HEK293T (cell line): ENCODE measurements around the gene PCGF2.

Source experiments
- CTCF ChIA-PET: fragments of 350-600 bp; formaldehyde crosslinking; extraction: SDS; loops from one replicate; lab custom pipeline; 2021; ENCODE audit warnings: antibody characterized with exemption, inconsistent platforms; lab: Yijun Ruan, JAX
- POLR2A ChIA-PET: fragments of 350-600 bp; formaldehyde crosslinking; extraction: SDS; loops from one replicate; lab custom pipeline; 2020; ENCODE audit warnings: antibody characterized with exemption, inconsistent platforms; lab: Yijun Ruan, JAX
- DNase-seq: peaks from one replicate; pipeline ENCODE4 v3.0.0; 2012; ENCODE audit warnings: mixed read lengths; ENCODE audit errors: extremely low spot score
- ARNT ChIP-seq: fragments of 450-650 bp; IDR thresholded peaks from 2 replicates; pipeline ENCODE4 v1.6.1; 2017; ENCODE audit warnings: mild to moderate bottlenecking
- BHLHE40 ChIP-seq: fragments of 450-650 bp; IDR thresholded peaks from 2 replicates; pipeline ENCODE4 v1.6.1; 2016; ENCODE audit warnings: mild to moderate bottlenecking, moderate library complexity, borderline replicate concordance
- CTBP1 ChIP-seq: fragments of 450-650 bp; IDR thresholded peaks from 2 replicates; pipeline ENCODE4 v1.6.1; 2016; ENCODE audit warnings: borderline replicate concordance
- ELF4 ChIP-seq: fragments of 450-650 bp; IDR thresholded peaks from 2 replicates; pipeline ENCODE4 v1.6.1; 2017; ENCODE audit warnings: antibody characterized with exemption
- FOXA1 ChIP-seq: fragments of 450-650 bp; IDR thresholded peaks from 2 replicates; pipeline ENCODE4 v1.6.1; 2016; ENCODE audit warnings: mild to moderate bottlenecking
- FOXK2 ChIP-seq: fragments of 450-650 bp; IDR thresholded peaks from 2 replicates; pipeline ENCODE4 v1.6.1; 2016; ENCODE audit warnings: mild to moderate bottlenecking
- FOXM1 ChIP-seq: fragments of 450-650 bp; IDR thresholded peaks from 2 replicates; pipeline ENCODE4 v1.6.1; 2017; ENCODE audit warnings: mild to moderate bottlenecking, borderline replicate concordance
- HDGF ChIP-seq: fragments of 450-650 bp; IDR thresholded peaks from 2 replicates; pipeline ENCODE4 v1.6.1; 2017; ENCODE audit warnings: antibody characterized with exemption, borderline replicate concordance
- L3MBTL2 ChIP-seq: fragments of 450-650 bp; conservative IDR thresholded peaks from 2 replicates; pipeline ENCODE4 v1.6.1; 2016; ENCODE audit warnings: mild to moderate bottlenecking
- LEF1 ChIP-seq: fragments of 450-650 bp; IDR thresholded peaks from 2 replicates; pipeline ENCODE4 v1.6.1; 2017; ENCODE audit warnings: mild to moderate bottlenecking, borderline replicate concordance
- NFRKB ChIP-seq: fragments of 450-650 bp; IDR thresholded peaks from 2 replicates; pipeline ENCODE4 v1.6.1; 2016; ENCODE audit warnings: mild to moderate bottlenecking, moderate library complexity
- SP1 ChIP-seq: fragments of 450-650 bp; IDR thresholded peaks from 2 replicates; pipeline ENCODE4 v1.6.1; 2017
- SUZ12 ChIP-seq: fragments of 450-650 bp; IDR thresholded peaks from 2 replicates; pipeline ENCODE4 v1.6.1; 2016; ENCODE audit warnings: mild to moderate bottlenecking
- TARDBP ChIP-seq: fragments of 450-650 bp; IDR thresholded peaks from 2 replicates; pipeline ENCODE4 v1.6.1; 2016
- ZNF384 ChIP-seq: fragments of 450-650 bp; IDR thresholded peaks from 2 replicates; pipeline ENCODE4 v1.6.1; 2016
- TF ChIP-seq, protein P1 (sequence below): fragments of 450-650 bp; IDR thresholded peaks from 2 replicates; pipeline ENCODE4 v1.6.1; 2016

The PCGF2 gene

DNA sequence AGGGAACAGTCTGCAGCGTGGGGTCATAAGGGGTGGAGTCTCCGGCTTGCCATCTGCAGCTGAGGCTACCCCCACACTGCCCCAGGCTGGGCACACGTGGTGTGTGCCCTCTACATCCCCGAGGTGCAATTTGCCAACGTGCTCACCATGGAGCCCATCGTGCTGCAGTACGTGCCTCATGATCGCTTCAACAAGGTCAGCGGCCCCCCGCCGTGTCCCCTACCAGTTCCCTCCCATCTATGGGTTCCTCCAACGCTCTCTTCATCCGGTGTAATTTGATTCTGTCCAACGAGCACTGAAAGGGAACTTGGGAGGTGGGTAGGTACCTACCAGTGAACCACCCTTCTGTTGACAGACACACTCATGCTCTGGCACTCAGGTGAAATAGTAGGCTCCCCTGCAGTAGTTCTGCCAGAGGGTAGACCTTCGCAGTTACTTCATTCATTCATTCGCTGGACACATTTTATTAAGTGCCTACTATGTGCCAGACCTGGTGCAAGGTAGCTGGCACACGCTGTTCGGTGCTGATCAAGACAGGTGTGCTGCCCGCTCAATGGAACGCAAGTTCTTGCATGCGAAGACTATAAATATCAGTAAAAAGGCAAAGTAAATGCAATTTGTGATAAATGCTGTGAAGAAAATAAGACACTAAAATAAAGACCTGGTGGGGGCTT lies 40.3 kb downstream of the PCGF2 start:
- no peak for DNase-seq
- TF ChIP-seq FOXK2, result no peak
- no peak for TF ChIP-seq HDGF
- no peak for TF ChIP-seq NFRKB
- no peak for TF ChIP-seq TARDBP
- no peak for TF ChIP-seq ELF4
- TF ChIP-seq LEF1, result no peak
- no peak for TF ChIP-seq ARNT
- ChIA-PET CTCF (interaction anchor here (1.2 to 1.8 kb wide), 2 partner anchors 27 to 28 kb away, joined by 3 to 9 read pairs; no protein-coding TSS in a partner anchor), POLR2A (interaction anchor here (1.6 to 1.7 kb wide), 2 partner anchors 10 to 23 kb away, joined by 6 read pairs; no protein-coding TSS in a partner anchor)

DNA sequence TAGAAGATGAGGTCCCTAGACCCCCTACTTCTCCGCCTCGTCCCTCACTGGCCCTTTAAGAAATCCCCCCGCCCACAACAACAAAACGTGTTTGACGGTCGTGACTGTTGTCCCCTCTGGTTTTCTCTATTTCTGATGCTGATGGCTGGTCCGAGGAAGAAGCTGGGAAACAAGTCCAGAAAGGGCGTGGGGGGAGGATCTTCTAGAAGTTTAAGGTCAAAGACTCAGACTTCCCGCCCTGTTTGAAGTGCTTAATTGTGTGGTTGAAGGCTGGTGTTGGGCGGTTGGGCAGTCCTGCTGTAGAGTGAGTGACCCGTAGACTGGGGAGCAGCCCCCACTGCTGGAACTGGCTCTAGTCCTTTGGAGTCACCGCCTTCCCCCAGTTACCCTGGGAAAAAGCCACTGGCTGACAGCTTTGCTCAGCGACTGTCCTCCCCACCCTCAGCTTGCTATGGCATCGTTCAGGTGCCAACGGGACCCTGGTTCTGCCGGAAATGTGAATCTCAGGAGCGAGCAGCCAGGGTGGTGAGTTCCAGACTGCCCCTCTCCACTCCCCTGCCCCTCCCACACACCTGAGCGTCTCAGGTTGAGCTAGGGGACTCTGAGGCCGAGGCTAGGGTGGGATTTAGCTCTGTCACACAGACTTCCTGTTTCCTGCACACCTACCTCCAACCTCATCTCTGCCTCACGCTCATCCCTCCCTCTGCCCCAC lies 41.5 kb downstream of the PCGF2 start:
- ChIA-PET CTCF (interaction anchor here (1.2 kb wide), 2 partner anchors 22 to 29 kb away, joined by 3 read pairs; no protein-coding TSS in a partner anchor), POLR2A (interaction anchor here (0.7 to 1.7 kb wide), 11 partner anchors 7 to 163 kb away, joined by 3 to 9 read pairs (median 4); partner anchors contain the start of genes LASP1 and PSMB3)
- DNase-seq, result no peak

DNA sequence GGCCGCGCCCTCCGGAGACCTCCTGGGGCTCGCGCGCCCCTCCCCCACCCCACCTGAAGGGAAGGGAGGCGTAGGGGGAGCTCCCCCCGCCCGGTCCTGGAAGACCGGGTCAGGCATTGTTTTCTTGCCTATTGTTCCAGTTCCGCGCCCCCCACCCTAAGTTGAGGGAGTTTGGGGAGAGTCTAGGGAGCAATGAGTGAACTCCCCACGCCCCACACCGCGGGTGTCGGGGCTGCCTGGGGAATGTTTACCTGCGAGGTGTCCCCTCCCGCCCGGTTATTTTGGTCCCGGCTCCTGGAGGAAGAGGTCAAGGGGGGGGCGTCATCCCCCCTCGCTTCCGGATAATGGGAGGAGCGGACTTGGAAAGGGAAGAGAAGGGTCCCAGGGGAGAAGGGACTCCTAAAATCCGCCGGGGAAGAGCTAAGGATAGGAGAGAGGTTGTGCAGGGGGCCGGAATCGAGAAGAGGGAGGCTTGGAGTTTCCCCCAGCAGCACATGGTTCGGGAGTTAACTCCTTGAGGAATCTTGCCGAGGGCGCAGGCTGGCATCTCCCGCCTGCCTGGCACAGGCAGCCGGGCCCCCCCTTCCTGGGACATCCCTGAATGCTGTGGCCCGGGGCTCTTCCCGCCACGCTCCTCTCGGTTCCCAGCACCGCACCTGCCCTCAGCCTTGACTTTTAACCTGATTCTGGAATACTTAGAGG lies 42.2 kb downstream of the PCGF2 start:
- no peak for DNase-seq
- POLR2A ChIA-PET, result interaction anchor here (0.6 to 2.6 kb wide), 13 partner anchors 8 to 164 kb away, joined by 3 to 12 read pairs (median 6); partner anchors contain the start of genes LASP1 and PSMB3
- CTCF ChIA-PET, result interaction anchor here (0.5 to 1.2 kb wide), 2 partner anchors 23 to 211 kb away, joined by 3 read pairs; no protein-coding TSS in a partner anchor
- TF ChIP-seq BHLHE40, result no peak
- TF ChIP-seq FOXK2, result no peak
- TF ChIP-seq TARDBP, result no peak
- TF ChIP-seq L3MBTL2, result peak; percentile 44; the same call in 1 of the 2 replicates
- no peak for TF ChIP-seq HDGF
- TF ChIP-seq LEF1, result no peak
- TF ChIP-seq ARNT, result no peak
- 0 out of 2 replicates have a peak, but pooled peaks have one; percentile 7 for TF ChIP-seq FOXM1

More for the DNA sequence above, 41.5 kb downstream of the PCGF2 start:
- no peak for TF ChIP-seq BHLHE40

DNA sequence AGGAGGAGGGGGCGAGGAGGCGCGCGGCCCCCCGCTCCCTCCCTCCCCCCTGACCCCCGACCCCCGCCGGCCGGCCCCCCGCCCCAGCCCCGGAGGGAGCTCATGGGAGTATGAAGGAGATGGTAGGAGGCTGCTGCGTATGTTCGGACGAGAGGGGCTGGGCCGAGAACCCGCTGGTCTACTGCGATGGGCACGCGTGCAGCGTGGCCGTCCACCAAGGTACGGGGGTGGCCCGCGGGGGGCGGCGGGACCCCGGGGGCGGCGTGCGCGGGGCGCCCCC lies 42.7 kb downstream of the PCGF2 start:
- DNase-seq, result no peak
- ChIA-PET CTCF (interaction anchor here (0.6 to 1.1 kb wide), 2 partner anchors 29 to 41 kb away, joined by 3 read pairs; no protein-coding TSS in a partner anchor), POLR2A (interaction anchor here (1.0 to 2.8 kb wide), 15 partner anchors 9 to 164 kb away, joined by 3 to 12 read pairs (median 7); partner anchors contain the start of genes EPOP, LASP1 and PSMB3)
- TF ChIP-seq SUZ12, result no peak
- TF ChIP-seq ELF4, result no peak
- no peak for TF ChIP-seq CTBP1
- TF ChIP-seq ARNT, result no peak
- TF ChIP-seq LEF1, result no peak
- TF ChIP-seq FOXA1, result no peak
- TF ChIP-seq ZNF384, result no peak
- TF ChIP-seq TARDBP, result no peak
- no peak for TF ChIP-seq L3MBTL2
- TF ChIP-seq BHLHE40, result no peak
- TF ChIP-seq FOXM1, result no peak
- TF ChIP-seq SP1, result no peak

DNA sequence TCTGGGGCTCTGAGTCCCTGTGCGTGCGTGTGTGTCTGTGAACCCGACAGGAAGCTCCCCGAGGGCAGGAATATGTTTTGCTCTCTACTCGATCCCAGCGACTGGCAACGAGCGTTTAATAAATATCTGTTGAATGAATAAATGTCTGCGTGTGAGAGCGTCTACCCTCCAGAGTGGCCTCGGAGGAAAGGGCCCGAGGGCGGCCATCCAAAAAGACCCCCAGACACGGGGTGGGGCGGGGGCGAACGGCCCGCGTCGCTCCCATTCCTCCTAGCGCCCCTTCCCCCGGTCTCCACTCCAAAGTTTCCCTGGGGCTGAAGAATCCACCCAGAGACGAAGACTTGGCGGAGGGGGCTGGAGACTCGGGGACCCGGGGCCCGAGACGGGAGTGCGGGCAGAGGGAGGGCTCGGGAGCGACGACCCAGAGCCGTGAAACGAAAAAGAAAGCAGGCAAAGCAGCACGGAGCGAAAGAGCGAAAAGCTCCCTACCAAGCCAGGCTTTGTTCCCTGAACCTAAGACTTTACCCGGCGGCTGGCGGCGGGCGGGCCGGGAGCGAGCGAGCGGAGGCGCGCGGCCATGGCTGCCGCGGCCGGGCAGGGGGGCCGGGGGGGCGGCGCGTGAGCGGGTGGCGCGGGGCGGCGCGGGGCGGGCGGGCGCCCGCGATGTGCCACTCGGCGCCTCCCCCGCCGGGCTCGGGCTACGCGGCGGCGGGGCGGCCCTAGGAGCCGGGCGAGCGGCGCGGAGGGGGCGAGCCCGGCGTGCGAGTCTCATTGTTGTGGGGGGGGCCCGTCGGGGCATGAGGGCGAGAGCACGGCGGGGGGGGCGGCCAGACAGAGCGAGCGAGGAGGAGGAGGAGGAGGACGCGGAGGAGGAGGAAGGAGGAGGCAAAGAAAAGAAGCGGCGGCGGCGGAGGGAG lies 43.3 kb downstream of the PCGF2 start, which contains the start of gene MLLT6:
TSS of gene MLLT6 (plus strand) at position 668 of the 917 bp plus-strand sequence. CDS start 360 bp downstream, outside the sequence.
- peak; percentile 69 for DNase-seq
- ChIA-PET POLR2A (interaction anchor here (0.7 to 2.8 kb wide), 18 partner anchors 9 to 165 kb away, joined by 3 to 12 read pairs (median 5); partner anchors contain the start of genes EPOP, LASP1, PSMB3 and RPL23), CTCF (interaction anchor here (0.6 to 1.1 kb wide), 2 partner anchors 28 to 40 kb away, joined by 3 read pairs; no protein-coding TSS in a partner anchor)
- TF ChIP-seq LEF1 (no peak), FOXK2 (no peak), ZNF384 (no peak), ELF4 (no peak), L3MBTL2 (no peak), TARDBP (no peak), SP1 (no peak), HDGF (no peak), FOXM1 (no peak), CTBP1 (no peak), BHLHE40 (no peak), ARNT (no peak), SUZ12 (no peak), NFRKB (no peak), FOXA1 (no peak)
- TF ChIP-seq, protein P1, sequence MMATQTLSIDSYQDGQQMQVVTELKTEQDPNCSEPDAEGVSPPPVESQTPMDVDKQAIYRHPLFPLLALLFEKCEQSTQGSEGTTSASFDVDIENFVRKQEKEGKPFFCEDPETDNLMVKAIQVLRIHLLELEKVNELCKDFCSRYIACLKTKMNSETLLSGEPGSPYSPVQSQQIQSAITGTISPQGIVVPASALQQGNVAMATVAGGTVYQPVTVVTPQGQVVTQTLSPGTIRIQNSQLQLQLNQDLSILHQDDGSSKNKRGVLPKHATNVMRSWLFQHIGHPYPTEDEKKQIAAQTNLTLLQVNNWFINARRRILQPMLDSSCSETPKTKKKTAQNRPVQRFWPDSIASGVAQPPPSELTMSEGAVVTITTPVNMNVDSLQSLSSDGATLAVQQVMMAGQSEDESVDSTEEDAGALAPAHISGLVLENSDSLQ, result no peak
